RWPE1 (cell line): ENCODE data around the gene MRPL3.

Experiments
- CTCF ChIA-PET: fragments of 350-600 bp; sonication (Branson Sonifier 250); formaldehyde crosslinking; extraction: SDS; loops from one replicate; lab custom pipeline; 2021; lab: Yijun Ruan, JAX
- POLR2A ChIA-PET: fragments of 400-600 bp; formaldehyde crosslinking; extraction: SDS; loops from one replicate; lab custom pipeline; 2020; ENCODE audit warnings: antibody characterized with exemption; ENCODE audit not compliant: low non-redundant PET; lab: Yijun Ruan, JAX
- DNase-seq: peaks from one replicate; pipeline ENCODE4 v3.0.0; 2012; ENCODE audit warnings: low spot score
- H3K27ac ChIP-seq: fragments of 450-650 bp; 2 replicates; pipeline ENCODE4 v1.5.1; 2017
- TF ChIP-seq, protein P1 (sequence below): fragments of 450-650 bp; conservative IDR thresholded peaks from 2 replicates; pipeline ENCODE4 v1.5.1; 2017; ENCODE audit warnings: low read depth, mild to moderate bottlenecking

The MRPL3 gene

GRCh38 chr3:131502530-131503319 is at the start of gene MRPL3:
MRPL3 (minus strand) TSS chr3:131502971; CDS start chr3:131502821, 150 bp downstream.
- TF ChIP-seq, protein P1, sequence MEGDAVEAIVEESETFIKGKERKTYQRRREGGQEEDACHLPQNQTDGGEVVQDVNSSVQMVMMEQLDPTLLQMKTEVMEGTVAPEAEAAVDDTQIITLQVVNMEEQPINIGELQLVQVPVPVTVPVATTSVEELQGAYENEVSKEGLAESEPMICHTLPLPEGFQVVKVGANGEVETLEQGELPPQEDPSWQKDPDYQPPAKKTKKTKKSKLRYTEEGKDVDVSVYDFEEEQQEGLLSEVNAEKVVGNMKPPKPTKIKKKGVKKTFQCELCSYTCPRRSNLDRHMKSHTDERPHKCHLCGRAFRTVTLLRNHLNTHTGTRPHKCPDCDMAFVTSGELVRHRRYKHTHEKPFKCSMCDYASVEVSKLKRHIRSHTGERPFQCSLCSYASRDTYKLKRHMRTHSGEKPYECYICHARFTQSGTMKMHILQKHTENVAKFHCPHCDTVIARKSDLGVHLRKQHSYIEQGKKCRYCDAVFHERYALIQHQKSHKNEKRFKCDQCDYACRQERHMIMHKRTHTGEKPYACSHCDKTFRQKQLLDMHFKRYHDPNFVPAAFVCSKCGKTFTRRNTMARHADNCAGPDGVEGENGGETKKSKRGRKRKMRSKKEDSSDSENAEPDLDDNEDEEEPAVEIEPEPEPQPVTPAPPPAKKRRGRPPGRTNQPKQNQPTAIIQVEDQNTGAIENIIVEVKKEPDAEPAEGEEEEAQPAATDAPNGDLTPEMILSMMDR: no peak
- H3K27ac ChIP-seq: peak within 1 kb of the TSS; percentile 67
- ChIA-PET CTCF (no interaction called here), POLR2A (no interaction called here)
- peak; percentile 82 for DNase-seq

DNA sequence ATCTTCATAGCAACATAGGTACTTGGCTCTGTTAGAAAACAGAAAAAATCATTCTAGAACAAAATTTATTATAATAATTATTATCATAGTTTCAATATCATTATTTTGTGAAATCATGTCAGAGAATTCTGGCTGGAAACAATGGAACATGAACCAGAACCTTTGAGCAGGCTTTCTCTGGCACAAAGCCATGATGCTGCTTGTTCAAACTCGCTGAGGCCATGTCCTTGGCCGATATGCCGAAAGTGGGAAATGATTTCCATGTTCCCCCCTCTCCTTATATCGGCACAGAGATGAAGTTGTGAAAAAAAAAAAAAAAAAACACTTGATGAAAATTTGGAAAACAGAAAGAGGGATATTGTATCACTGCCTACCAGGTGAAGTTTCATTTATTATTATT is 49.0 kb upstream of the MRPL3 start:
- ChIA-PET POLR2A (no interaction called here), CTCF (no interaction called here)
- no peak overlapping the region for H3K27ac ChIP-seq
- TF ChIP-seq, protein P1: no peak
- DNase-seq: no peak

GRCh38 chr3:131550562-131551465 is 48.0 kb upstream of the MRPL3 start:
- no peak overlapping the region for H3K27ac ChIP-seq
- POLR2A ChIA-PET: no interaction called here
- CTCF ChIA-PET: no interaction called here
- TF ChIP-seq, protein P1: no peak
- no peak for DNase-seq

- TF ChIP-seq, protein P1: no peak
- H3K27ac ChIP-seq: no peak overlapping the region
- DNase-seq: no peak
- ChIA-PET CTCF (interaction anchor here (0.5 to 0.6 kb wide), 2 partner anchors 339 to 379 kb away, joined by 3 to 4 read pairs; no protein-coding TSS in a partner anchor), POLR2A (no interaction called here)
Observed at GRCh38 chr3:131549340-131549739, 46.6 kb upstream of the MRPL3 start.

DNA sequence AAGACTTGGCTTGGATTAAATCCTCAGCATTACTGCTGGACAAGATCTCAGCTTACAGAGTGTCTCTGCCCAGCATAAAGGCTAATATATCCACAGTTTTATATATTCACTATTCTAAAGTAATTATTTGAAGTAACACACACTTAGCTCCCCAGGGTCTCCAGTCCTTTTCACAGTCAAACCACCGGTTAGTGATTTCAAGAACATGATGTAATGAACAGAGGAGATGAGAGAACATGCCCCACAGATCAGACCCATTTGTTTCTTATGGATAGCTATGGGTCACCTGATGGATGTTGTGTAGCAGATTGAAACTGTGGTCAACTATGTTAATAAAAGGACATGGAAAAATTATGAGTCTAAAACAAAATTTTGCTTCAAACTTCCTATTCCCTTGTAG is 44.8 kb upstream of the MRPL3 start:
- CTCF ChIA-PET: no interaction called here
- POLR2A ChIA-PET: no interaction called here

DNA sequence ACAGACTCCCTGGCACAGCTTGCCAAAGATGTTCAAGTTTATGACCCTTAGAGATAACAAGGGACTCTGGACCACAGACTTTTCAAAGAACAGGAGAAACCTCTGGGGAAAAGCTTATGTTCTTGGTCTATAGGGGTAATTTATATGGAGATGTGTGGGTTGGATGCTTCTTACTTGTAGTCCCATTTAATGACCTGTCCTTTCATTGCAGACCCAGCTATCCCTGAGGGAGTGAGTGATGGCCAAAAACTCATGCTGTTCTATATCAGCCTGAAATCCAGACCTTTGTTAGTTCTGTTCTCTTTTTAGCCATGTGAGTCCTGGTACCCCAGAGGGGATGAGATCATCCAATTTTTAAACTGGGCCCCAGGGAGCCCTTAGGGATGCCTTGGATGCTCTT is 43.7 kb upstream of the MRPL3 start:
- CTCF ChIA-PET: no interaction called here
- H3K27ac ChIP-seq: no peak overlapping the region
- TF ChIP-seq, protein P1: no peak
- POLR2A ChIA-PET: no interaction called here
- DNase-seq: no peak

More for the DNA sequence above, 44.8 kb upstream of the MRPL3 start:
- TF ChIP-seq, protein P1: no peak
- no peak overlapping the region for H3K27ac ChIP-seq
- no peak for DNase-seq
